K562 (cell line): ENCODE data around the gene TRIM26. TPM values are rescaled to one million over a fixed set of nuclear protein-coding genes. Genes with fewer than 3 reads are reported as not detected.

ENCODE experiments used
- REST ChIP-seq, 2 experiments: fragments of 450-650 bp; formaldehyde crosslinking in 1 of 2; IDR thresholded peaks; 2 replicates each; pipeline versions ENCODE4 v1.4.0 to v1.6.1; 2014 to 2020; ENCODE audit warnings: mild to moderate bottlenecking in 2 of 2, borderline replicate concordance in 1 of 2, low read depth in 1 of 2
- ZNF24 ChIP-seq: fragments of 450-650 bp; IDR thresholded peaks from 2 replicates; pipeline ENCODE4 v1.6.1; 2016
- ZNF436 ChIP-seq: fragments of 250-450, 450-650 bp; sonication (Bioruptor Pico); formaldehyde crosslinking; IDR thresholded peaks from 2 replicates; pipeline ENCODE4 v1.7.0; 2020; ENCODE audit warnings: mild to moderate bottlenecking
- polyA plus RNA-seq, 8 experiments: library from polyadenylated mRNA; depleted of rRNA in 4 of 8; stranded (reverse) in 5 of 8; unstranded in 3 of 8; fragments of >200 nt; fragmentation: Nextera tagmentation in 2 of 8; fragmentation: Illumina TruSeq in 1 of 8; extraction: Ambion mirVana in 2 of 8; extraction: Trizol in 1 of 8; gene quantifications; 2 replicates each; pipeline versions ENCODE4 v1.2.1 to v1.2.3, GENCODE V29; 2011 to 2014; ENCODE audit warnings: inconsistent platforms in 1 of 8, missing spikeins in 1 of 8
- total RNA-seq, 7 experiments: library from RNA; depleted of rRNA in 6 of 7; stranded (reverse); fragments of >200 nt in 6 of 7; fragmentation: Illumina TruSeq in 2 of 7; extraction: Trizol in 2 of 7; gene quantifications; 2 replicates each; pipeline versions ENCODE4 v1.2.1 to v1.2.3, GENCODE V29; 2011 to 2021; ENCODE audit warnings: low replicate concordance in 1 of 7
- TF ChIP-seq, protein P1 (sequence below): fragments of 450-650 bp; IDR thresholded peaks from 2 replicates; pipeline ENCODE4 v1.6.1; 2016; ENCODE audit warnings: mild to moderate bottlenecking

The TRIM26 gene
- total and polyA plus RNA-seq, 9 of the 15 experiments (the other 6 are each of a cell fraction or from before 2014, with no cell fraction given): 0.80 to 5.0 (median 2.8) TPM

GRCh38 chr6:30227763-30228487, 14.7 kb upstream of the TRIM26 start (continued):
- TF ChIP-seq REST (IDR thresholded peaks at IDR 0.05; ENCODE audit: borderline replicate concordance) (no peak), REST (CRISPR knock-in tag; IDR thresholded peaks at IDR 0.05; ENCODE audit: low read depth) (no peak), ZNF436 (CRISPR knock-in tag) (no peak), ZNF24 (no peak)
- TF ChIP-seq, protein P1, sequence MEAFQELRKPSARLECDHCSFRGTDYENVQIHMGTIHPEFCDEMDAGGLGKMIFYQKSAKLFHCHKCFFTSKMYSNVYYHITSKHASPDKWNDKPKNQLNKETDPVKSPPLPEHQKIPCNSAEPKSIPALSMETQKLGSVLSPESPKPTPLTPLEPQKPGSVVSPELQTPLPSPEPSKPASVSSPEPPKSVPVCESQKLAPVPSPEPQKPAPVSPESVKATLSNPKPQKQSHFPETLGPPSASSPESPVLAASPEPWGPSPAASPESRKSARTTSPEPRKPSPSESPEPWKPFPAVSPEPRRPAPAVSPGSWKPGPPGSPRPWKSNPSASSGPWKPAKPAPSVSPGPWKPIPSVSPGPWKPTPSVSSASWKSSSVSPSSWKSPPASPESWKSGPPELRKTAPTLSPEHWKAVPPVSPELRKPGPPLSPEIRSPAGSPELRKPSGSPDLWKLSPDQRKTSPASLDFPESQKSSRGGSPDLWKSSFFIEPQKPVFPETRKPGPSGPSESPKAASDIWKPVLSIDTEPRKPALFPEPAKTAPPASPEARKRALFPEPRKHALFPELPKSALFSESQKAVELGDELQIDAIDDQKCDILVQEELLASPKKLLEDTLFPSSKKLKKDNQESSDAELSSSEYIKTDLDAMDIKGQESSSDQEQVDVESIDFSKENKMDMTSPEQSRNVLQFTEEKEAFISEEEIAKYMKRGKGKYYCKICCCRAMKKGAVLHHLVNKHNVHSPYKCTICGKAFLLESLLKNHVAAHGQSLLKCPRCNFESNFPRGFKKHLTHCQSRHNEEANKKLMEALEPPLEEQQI: no peak
- TF ChIP-seq, all 486 proteins: peak for 0
